H9 (cell line): Measurements from ENCODE around the gene RDH14. TPM values are rescaled to one million over a fixed set of nuclear protein-coding genes. Genes with fewer than 3 reads are reported as not detected.

Experiments
- DNase-seq: peaks from one replicate; pipeline ENCODE4 v3.0.0-alpha.2; 2017
- H2AFZ ChIP-seq: one replicate; pipeline ENCODE4 v1.6.1; 2013; ENCODE audit warnings: mild to moderate bottlenecking, low read length, control low read depth, moderate library complexity
- H2AK5ac ChIP-seq: 2 replicates; pipeline ENCODE4 v1.6.1; 2013; ENCODE audit warnings: low read length, control low read depth, mixed read lengths; ENCODE audit not compliant: insufficient read length
- H2BK120ac ChIP-seq: one replicate; pipeline ENCODE4 v1.6.1; 2013; ENCODE audit warnings: low read depth, mild to moderate bottlenecking, low read length, control low read depth, inconsistent platforms; ENCODE audit not compliant: poor library complexity, severe bottlenecking
- H2BK12ac ChIP-seq: 2 replicates; pipeline ENCODE4 v1.6.1; 2013; ENCODE audit warnings: low read length, control low read depth, mixed read lengths, low read depth; ENCODE audit not compliant: insufficient read length
- H2BK15ac ChIP-seq: 2 replicates; pipeline ENCODE4 v1.6.1; 2013; ENCODE audit warnings: low read depth, low read length, control low read depth
- H2BK20ac ChIP-seq: one replicate; pipeline ENCODE4 v1.6.1; 2013; ENCODE audit warnings: low read depth, mild to moderate bottlenecking, low read length, control low read depth, inconsistent platforms; ENCODE audit not compliant: poor library complexity, severe bottlenecking
- H2BK5ac ChIP-seq: 2 replicates; pipeline ENCODE4 v1.6.1; 2013; ENCODE audit warnings: low read length, control low read depth, mixed read lengths; ENCODE audit not compliant: insufficient read length
- H3K14ac ChIP-seq: 2 replicates; pipeline ENCODE4 v1.6.1; 2013; ENCODE audit warnings: low read length, control low read depth; ENCODE audit not compliant: insufficient read depth
- H3K18ac ChIP-seq: 2 replicates; pipeline ENCODE4 v1.6.1; 2013; ENCODE audit warnings: low read depth, mild to moderate bottlenecking, mixed read lengths, low read length, control low read depth; ENCODE audit not compliant: insufficient read length
- H3K23ac ChIP-seq: 2 replicates; pipeline ENCODE4 v1.6.1; 2013; ENCODE audit warnings: low read length, control low read depth, mixed read lengths, low read depth; ENCODE audit not compliant: insufficient read length
- H3K23me2 ChIP-seq: 2 replicates; pipeline ENCODE4 v1.6.1; 2013; ENCODE audit warnings: low read depth, mild to moderate bottlenecking, mixed read lengths, low read length, control low read depth; ENCODE audit not compliant: insufficient read length, poor library complexity, severe bottlenecking
- H3K27ac ChIP-seq: 2 replicates; pipeline ENCODE4 v1.5.1; 2013; ENCODE audit warnings: low read length, control low read depth, mixed read lengths, low read depth; ENCODE audit not compliant: insufficient read length
- H3K27me3 ChIP-seq: 2 replicates; pipeline ENCODE4 v1.6.1; 2013; ENCODE audit warnings: low read length, control low read depth, inconsistent platforms; ENCODE audit not compliant: insufficient read depth
- H3K4ac ChIP-seq: 2 replicates; pipeline ENCODE4 v1.6.1; 2013; ENCODE audit warnings: low read depth, mild to moderate bottlenecking, control low read depth, inconsistent platforms, low read length, moderate library complexity
- H3K4me1 ChIP-seq: 2 replicates; pipeline ENCODE4 v1.6.1; 2013; ENCODE audit warnings: low read length, control low read depth, inconsistent platforms; ENCODE audit not compliant: insufficient read depth
- H3K4me2 ChIP-seq: 2 replicates; pipeline ENCODE4 v1.6.1; 2013; ENCODE audit warnings: low read length, control low read depth, mixed read lengths; ENCODE audit not compliant: insufficient read length, insufficient read depth
- H3K56ac ChIP-seq: 2 replicates; pipeline ENCODE4 v1.6.1; 2013; ENCODE audit warnings: low read depth, mild to moderate bottlenecking, mixed read lengths, low read length, control low read depth; ENCODE audit not compliant: insufficient read length
- H3K79me1 ChIP-seq: 2 replicates; pipeline ENCODE4 v1.6.1; 2013; ENCODE audit warnings: low read depth, mild to moderate bottlenecking, moderate library complexity, low read length, control low read depth, inconsistent platforms; ENCODE audit not compliant: insufficient read depth, poor library complexity, severe bottlenecking
- H3K79me2 ChIP-seq: 2 replicates; pipeline ENCODE4 v1.6.1; 2013; ENCODE audit warnings: low read length, control low read depth, inconsistent platforms; ENCODE audit not compliant: insufficient read depth
- H3K9ac ChIP-seq: 2 replicates; pipeline ENCODE4 v1.6.1; 2013; ENCODE audit warnings: low read length, control low read depth, mixed read lengths; ENCODE audit not compliant: insufficient read length; ENCODE audit errors: extremely low read depth
- H3K9me3 ChIP-seq: one replicate; pipeline ENCODE4 v1.6.1; 2013; ENCODE audit warnings: low read depth, low read length, inconsistent platforms; ENCODE audit not compliant: control insufficient read depth
- H3T11ph ChIP-seq: one replicate; pipeline ENCODE4 v1.6.1; 2013; ENCODE audit warnings: mild to moderate bottlenecking, low read length, control low read depth, inconsistent platforms
- H4K20me1 ChIP-seq: one replicate; pipeline ENCODE4 v1.6.1; 2013; ENCODE audit not compliant: control insufficient read depth, insufficient read length, insufficient read depth
- H4K5ac ChIP-seq: 2 replicates; pipeline ENCODE4 v1.6.1; 2013; ENCODE audit warnings: low read depth, mild to moderate bottlenecking, mixed read lengths, low read length, control low read depth; ENCODE audit not compliant: insufficient read length
- H4K8ac ChIP-seq: replicated peaks from 2 replicates; pipeline ENCODE4 v1.6.1; 2013; ENCODE audit warnings: low read length, control low read depth, mixed read lengths, low read depth; ENCODE audit not compliant: insufficient read length
- H4K91ac ChIP-seq: 2 replicates; pipeline ENCODE4 v1.6.1; 2013; ENCODE audit warnings: low read depth, mild to moderate bottlenecking, moderate library complexity, mixed read lengths, low read length, control low read depth; ENCODE audit not compliant: insufficient read length
- H3K27ac Mint-ChIP-seq, 3 experiments: 2 replicates in 2 of 3; 3 replicates in 1 of 3; pipeline ENCODE4 v1.8.0; 2020 to 2021; ENCODE audit warnings: mixed read lengths in 3 of 3, mild to moderate bottlenecking in 1 of 3, moderate library complexity in 1 of 3
- H3K27me3 Mint-ChIP-seq: 2 replicates; pipeline ENCODE4 v1.8.0; 2021; ENCODE audit warnings: low read depth, mild to moderate bottlenecking, moderate library complexity, mixed read lengths
- H3K36me3 Mint-ChIP-seq, 3 experiments: 2 replicates in 2 of 3; 3 replicates in 1 of 3; pipeline ENCODE4 v1.8.0; 2020 to 2021; ENCODE audit warnings: low read depth in 3 of 3, mixed read lengths in 3 of 3; ENCODE audit not compliant: insufficient read depth in 1 of 3
- H3K4me1 Mint-ChIP-seq, 2 experiments: 2 replicates each; pipeline ENCODE4 v1.8.0; 2020; ENCODE audit warnings: mixed read lengths in 2 of 2
- H3K4me3 Mint-ChIP-seq, 2 experiments: 2 replicates in 1 of 2; 3 replicates in 1 of 2; pipeline ENCODE4 v1.8.0; 2020 to 2021; ENCODE audit warnings: mild to moderate bottlenecking in 2 of 2, mixed read lengths in 2 of 2, moderate library complexity in 1 of 2
- H3K9me3 Mint-ChIP-seq, 2 experiments: 2 replicates in 1 of 2; 3 replicates in 1 of 2; pipeline ENCODE4 v1.8.0; 2020; ENCODE audit warnings: mild to moderate bottlenecking in 2 of 2, mixed read lengths in 2 of 2, moderate library complexity in 1 of 2
- CTCF ChIP-seq: fragments of 200-600 bp; sonication (generic); conservative IDR thresholded peaks from 3 replicates; pipeline ENCODE4 v1.8.0; 2021; ENCODE audit warnings: antibody characterized with exemption, mild to moderate bottlenecking
- WGBS: extraction: QIAGEN DNeasy Blood & Tissue Kit; methylation state at CpG from one replicate; pipeline ENCODE4 v1.1.7; 2013; ENCODE audit warnings: missing lambda C conversion rate, low lambda C conversion rate, mixed read lengths; ENCODE audit not compliant: insufficient read length; ENCODE audit errors: extremely low coverage; 5-methylcytosine and 5-hydroxymethylcytosine counted together
- total RNA-seq: library from RNA; stranded (reverse); gene quantifications from 2 replicates; pipeline ENCODE4 v1.2.1, GENCODE V29; 2021

RDH14 gene
- total RNA-seq, 1 experiment from 2014 or later, result 25.5 TPM

- peaks cover 14 to 18% of the 10 kb centered on the region in 2 experiments for H3K4me1 Mint-ChIP-seq
- Histone ChIP-seq H3K23me2 (no peaks in the 10 kb centered on the region), H3K79me2 (no peaks in the 10 kb centered on the region), H4K20me1 (no peaks in the 10 kb centered on the region), H2BK120ac (no peak overlapping the region), H3K23ac (no peak overlapping the region), H3K9me3 (no peaks in the 10 kb centered on the region), H2BK15ac (no peak overlapping the region), H3K14ac (no peak overlapping the region), H3K4me1 (no peaks in the 10 kb centered on the region), H3K4ac (no peak overlapping the region), H3T11ph (no peak overlapping the region), H3K79me1 (no peaks in the 10 kb centered on the region), H3K56ac (no peak overlapping the region), H4K5ac (no peak overlapping the region), H4K8ac (no peak overlapping the region), H4K91ac (no peak overlapping the region), H3K4me2 (no peak overlapping the region), H2BK5ac (no peak overlapping the region), H3K18ac (no peak overlapping the region), H2BK12ac (no peak overlapping the region), H3K9ac (no peak overlapping the region), H2AK5ac (no peak overlapping the region), H2AFZ (no peak overlapping the region), H3K27me3 (no peaks in the 10 kb centered on the region), H3K27ac (no peak overlapping the region), H2BK20ac (no peak overlapping the region)
- no peaks in the 10 kb centered on the region for H3K36me3 Mint-ChIP-seq
- no peaks in the 10 kb centered on the region for H3K9me3 Mint-ChIP-seq
- H3K27me3 Mint-ChIP-seq, result no peaks in the 10 kb centered on the region
- no peak for DNase-seq
- no peak overlapping the region; a peak in 2 of 7 replicates for H3K27ac Mint-ChIP-seq
- no CpG with 5 or more reads among the region's 7 CpGs for whole genome bisulfite sequencing
- no peak for TF ChIP-seq CTCF
- H3K4me3 Mint-ChIP-seq, result no peak overlapping the region
Measured at GRCh38 chr2:18519914-18520450, 40.5 kb downstream of the RDH14 start.
